Mucosa of rectum (tissue), 2 donors: ENCODE results near the gene EEFSEC.
A peak's percentile ranks its signal among the peaks of the same experiment; 100 is the strongest.

Source experiments
- H3K27ac ChIP-seq, 2 donors: one replicate each; pipeline ENCODE4 v1.7.0; 2013; ENCODE audit warnings: inconsistent platforms in 2 of 2, low read depth in 2 of 2, low read length in 2 of 2
- H3K27me3 ChIP-seq, 2 donors: one replicate each; pipeline ENCODE4 v1.7.0; 2013; ENCODE audit warnings: low read length in 2 of 2; ENCODE audit not compliant: control insufficient read depth in 2 of 2, insufficient read depth in 2 of 2
- H3K36me3 ChIP-seq, 2 donors: one replicate each; pipeline ENCODE4 v1.7.0; 2013; ENCODE audit warnings: low read length in 2 of 2; ENCODE audit not compliant: control insufficient read depth in 2 of 2, insufficient read depth in 2 of 2
- H3K4me1 ChIP-seq, 2 donors: one replicate each; pipeline ENCODE4 v1.7.0; 2013; ENCODE audit warnings: low read length in 2 of 2, mild to moderate bottlenecking in 1 of 2; ENCODE audit not compliant: control insufficient read depth in 2 of 2, insufficient read depth in 2 of 2
- H3K4me3 ChIP-seq, 2 donors: one replicate each; pipeline ENCODE4 v1.7.0; 2013; ENCODE audit warnings: low read length in 2 of 2
- H3K9ac ChIP-seq, 2 donors: one replicate each; pipeline ENCODE4 v1.7.0; 2013; ENCODE audit warnings: low read length in 2 of 2, low read depth in 1 of 2, mild to moderate bottlenecking in 1 of 2
- H3K9me3 ChIP-seq, 2 donors: one replicate each; pipeline ENCODE4 v1.7.0; 2013; ENCODE audit warnings: low read length in 2 of 2; ENCODE audit not compliant: control insufficient read depth in 2 of 2
- donor health status: healthy.
- donor health status: Normal muscosa, but diverticular disease.

Gene EEFSEC

DNA sequence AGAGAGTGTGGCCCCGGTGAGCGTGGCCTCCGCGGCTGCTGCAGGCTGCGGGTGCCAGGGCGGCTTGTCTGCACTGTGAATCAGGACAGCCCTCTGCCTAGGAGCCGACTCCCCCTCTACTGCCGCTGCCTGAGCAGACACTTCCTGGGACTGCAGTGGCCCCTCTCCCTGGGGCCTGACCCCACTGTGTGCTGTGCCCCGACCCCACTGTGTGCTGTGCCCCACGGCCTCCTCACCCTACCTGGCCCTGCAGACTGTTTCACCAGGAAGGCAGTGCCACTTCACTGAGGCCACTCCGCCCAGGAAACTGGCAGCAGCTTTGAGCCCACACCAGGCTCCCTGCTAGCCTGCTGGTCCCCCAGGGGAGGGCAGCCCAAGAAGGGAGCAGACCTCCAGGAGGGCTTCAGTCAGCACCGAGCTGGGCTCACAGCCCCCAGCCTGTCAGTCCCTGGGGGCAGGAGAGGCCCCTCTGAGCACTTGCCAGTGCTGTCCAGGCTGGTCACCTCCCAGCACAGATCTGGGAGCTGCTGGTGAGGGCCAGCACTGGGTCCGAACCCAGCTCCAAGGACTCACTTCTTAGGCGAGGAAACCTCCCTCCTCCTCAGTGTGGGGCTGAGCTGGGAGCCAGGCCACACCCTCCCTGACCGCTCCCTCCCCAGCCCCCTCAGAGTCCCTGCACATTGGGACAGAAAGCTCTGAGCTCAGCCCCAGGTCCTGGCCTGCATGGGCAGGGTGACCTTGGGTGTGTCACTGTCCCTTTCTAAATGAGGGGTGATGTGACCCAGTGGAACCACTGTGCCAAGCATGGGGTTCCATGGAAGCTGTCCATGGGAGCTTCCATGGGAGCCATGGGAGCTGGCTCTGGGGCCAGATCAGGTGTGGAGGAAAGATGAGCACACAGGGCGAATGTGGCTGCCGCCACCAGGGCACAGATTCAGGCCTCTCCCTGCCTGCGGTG, 256.6 kb downstream of the EEFSEC start:
- H3K9ac ChIP-seq: no peak overlapping the region
- no peaks in the 10 kb centered on the region for H3K36me3 ChIP-seq
- no peak overlapping the region for H3K4me3 ChIP-seq
- no peaks in the 10 kb centered on the region for H3K27me3 ChIP-seq
- H3K27ac ChIP-seq: no peak overlapping the region
- H3K9me3 ChIP-seq: no peaks in the 10 kb centered on the region
- H3K4me1 ChIP-seq: no peaks in the 10 kb centered on the region

DNA sequence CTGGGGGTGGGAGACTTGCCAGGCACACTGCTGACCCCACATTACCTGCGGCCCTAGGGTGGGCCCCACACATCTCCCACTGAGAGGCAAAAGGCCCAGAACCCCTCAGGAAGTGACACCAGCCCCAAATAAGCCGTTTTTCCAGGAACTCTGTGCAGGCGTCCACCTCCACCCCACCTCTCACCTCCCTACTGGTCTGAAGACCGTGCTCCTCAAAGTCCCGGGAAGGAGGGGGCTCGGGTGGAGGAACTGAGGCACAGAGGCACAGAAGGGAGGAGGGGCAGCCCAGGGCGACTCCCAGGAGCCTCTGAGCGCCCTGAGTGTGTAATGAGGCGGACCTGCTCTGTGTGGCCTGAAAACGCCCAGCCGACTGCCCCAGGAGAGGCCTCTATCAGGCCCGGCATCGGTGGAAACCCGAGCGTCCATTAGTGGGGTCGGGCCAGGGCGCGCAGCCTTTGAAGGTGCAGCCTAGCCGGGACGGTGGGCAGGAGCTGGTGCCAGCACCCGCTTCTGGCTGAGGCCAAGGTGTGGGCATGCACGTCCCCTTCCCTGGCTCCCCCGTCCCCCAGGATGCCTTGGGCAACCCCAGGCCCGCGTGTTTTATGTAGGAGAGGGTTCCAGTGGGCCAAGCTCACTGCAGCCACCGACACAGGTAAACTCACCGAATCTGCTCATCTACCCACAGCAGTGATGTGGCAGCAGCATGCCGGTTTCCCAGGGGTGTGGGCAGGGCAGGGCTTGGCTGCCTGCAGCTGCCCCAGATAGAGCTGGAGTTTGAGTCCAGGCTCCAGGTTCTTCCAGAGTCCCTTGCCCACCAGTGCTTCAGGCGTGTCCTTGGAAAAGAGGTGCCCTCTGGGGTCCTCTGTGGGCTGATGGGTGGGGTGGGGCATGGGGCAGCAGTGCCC, 257.6 kb downstream of the EEFSEC start:
- Histone ChIP-seq H3K27me3 (no peaks in the 10 kb centered on the region), H3K36me3 (no peaks in the 10 kb centered on the region), H3K4me1 (no peaks in the 10 kb centered on the region), H3K9ac (no peak overlapping the region), H3K9me3 (no peaks in the 10 kb centered on the region), H3K27ac (no peak overlapping the region), H3K4me3 (no peak overlapping the region)

DNA sequence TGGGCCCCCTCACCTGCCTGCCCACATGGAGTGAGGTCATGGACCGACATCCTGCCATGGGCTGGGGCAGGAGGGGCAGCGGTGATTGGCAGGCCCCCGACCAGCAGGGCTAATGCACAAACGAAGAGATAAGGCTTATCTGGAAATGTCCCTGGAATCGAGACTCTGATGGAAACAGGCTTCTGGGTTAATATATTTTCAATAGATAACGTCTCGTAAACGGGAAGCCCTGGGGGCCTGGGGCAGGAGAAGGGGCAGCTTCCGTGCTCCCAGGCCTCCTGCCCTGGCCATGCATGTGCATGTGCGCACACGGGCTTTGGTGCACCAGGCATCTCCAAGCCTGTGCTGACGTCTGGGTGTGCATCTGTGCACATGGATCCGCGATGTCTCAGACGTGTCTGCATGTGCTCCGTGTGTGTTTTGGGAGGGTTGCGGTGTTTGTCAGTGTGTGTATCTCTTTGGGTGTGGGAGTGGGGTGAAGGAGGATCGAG, 258.3 kb downstream of the EEFSEC start:
- H3K27me3 ChIP-seq: no peaks in the 10 kb centered on the region
- H3K4me3 ChIP-seq: no peak overlapping the region
- no peaks in the 10 kb centered on the region for H3K36me3 ChIP-seq
- H3K4me1 ChIP-seq: no peaks in the 10 kb centered on the region
- no peak overlapping the region for H3K27ac ChIP-seq
- H3K9me3 ChIP-seq: no peaks in the 10 kb centered on the region
- H3K9ac ChIP-seq: no peak overlapping the region

DNA sequence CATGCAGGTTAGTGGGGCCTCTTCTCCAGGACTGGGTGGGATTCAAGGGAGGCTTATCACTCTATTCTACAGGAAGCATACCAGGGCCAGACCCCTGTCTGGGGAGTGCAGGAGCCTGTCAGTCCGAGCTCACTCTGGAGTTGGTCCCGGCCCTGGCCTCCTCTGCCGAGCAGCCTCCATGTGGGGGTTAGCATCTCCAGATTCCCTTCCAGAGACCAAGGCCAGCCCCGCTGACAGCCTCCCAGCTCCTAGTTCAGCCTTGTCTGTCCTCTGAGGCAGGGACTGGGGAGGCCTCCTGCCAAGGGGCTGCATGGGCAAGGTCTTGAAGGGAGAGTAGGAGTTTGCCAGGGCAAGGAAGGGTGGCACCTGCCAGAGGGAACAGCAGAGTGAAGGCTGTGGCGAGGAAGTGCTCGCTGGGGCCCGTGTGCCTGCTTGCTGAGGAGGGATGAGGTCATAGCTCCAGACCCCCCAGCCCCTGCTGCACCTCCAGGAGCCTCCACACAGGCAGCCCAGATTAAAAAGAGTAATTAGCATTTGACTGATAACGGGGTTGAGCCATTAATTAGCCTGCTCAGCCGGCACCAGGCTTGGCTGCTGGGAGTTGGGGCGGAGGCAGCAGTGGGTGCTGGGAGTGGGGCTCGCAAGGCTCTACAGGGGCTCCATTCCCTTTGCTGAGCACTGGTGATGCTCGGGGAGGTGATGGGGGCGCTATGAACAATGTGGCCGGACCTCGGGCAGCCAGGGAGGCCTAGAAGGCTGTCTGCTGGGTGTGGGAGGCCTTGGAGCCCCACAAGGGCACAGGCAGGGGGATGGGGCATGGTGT, 259.1 kb downstream of the EEFSEC start:
- H3K36me3 ChIP-seq: no peaks in the 10 kb centered on the region
- H3K4me3 ChIP-seq: no peak overlapping the region
- no peaks in the 10 kb centered on the region for H3K9me3 ChIP-seq
- H3K27ac ChIP-seq: no peak overlapping the region
- no peak overlapping the region for H3K9ac ChIP-seq
- H3K4me1 ChIP-seq: no peaks in the 10 kb centered on the region
- no peaks in the 10 kb centered on the region for H3K27me3 ChIP-seq

DNA sequence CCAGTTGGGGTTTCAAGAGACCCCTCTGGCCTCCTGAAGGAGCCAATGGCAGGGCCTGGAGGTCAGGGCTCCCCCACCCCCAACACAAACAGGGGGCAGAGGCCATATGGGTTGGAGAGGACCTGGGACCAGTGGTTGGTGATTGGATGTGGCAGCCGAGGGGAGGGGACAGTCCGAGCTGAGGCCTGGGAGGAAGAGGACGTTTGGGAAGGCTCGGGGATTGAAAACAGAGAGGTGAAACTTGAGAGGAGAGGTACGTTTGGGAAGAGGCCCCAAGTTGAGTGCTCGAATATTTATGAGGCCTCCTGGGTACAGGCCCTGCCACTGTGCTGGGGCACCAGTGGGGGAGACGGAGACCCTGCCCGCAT, 259.7 kb downstream of the EEFSEC start:
- no peaks in the 10 kb centered on the region for H3K4me1 ChIP-seq
- no peaks in the 10 kb centered on the region for H3K27me3 ChIP-seq
- H3K36me3 ChIP-seq: no peaks in the 10 kb centered on the region
- no peaks in the 10 kb centered on the region for H3K9me3 ChIP-seq
- H3K4me3 ChIP-seq: no peak overlapping the region
- no peak overlapping the region for H3K27ac ChIP-seq
- H3K9ac ChIP-seq: no peak overlapping the region

DNA sequence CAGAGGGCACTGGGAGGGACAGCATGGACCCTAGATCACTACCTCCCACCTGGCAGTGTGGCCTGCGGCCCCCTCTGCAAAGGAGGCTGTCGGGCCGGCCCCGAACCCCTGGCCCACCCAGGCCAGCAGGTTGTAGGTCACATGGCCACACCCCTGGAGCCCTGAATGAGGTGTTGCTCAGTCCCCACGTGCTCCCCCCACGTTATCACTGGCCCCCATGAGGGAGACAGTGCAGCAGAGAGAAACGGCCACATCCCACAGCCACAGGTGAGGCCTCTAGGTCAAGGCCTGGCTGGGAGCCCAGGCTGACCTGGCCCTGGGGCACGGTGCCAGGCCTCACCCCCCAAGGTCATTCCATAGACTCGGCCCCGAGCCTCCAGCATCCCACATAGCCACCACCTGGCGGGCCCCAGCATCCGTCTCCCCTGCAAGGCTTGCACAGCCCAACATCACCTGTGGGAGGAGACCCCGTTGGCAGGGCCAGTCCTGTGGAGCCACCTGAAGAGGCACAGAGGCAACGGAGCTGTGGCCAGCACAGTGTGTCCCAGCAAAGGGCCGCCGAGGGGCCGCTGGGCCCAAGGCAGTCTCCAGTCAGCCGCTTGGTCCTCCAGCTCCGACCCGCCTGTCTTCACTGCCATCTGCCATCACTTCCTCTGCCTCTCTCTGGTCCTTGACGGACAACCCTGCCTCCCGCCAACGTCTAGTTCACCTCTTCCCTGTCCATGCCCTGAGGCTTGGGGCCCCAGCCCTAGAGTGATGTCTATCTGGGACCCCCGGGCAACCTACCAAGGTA, 260.3 kb downstream of the EEFSEC start:
- Histone ChIP-seq H3K36me3 (no peaks in the 10 kb centered on the region), H3K4me1 (no peaks in the 10 kb centered on the region), H3K4me3 (no peak overlapping the region), H3K9me3 (no peaks in the 10 kb centered on the region), H3K27me3 (no peaks in the 10 kb centered on the region), H3K27ac (no peak overlapping the region), H3K9ac (no peak overlapping the region)

DNA sequence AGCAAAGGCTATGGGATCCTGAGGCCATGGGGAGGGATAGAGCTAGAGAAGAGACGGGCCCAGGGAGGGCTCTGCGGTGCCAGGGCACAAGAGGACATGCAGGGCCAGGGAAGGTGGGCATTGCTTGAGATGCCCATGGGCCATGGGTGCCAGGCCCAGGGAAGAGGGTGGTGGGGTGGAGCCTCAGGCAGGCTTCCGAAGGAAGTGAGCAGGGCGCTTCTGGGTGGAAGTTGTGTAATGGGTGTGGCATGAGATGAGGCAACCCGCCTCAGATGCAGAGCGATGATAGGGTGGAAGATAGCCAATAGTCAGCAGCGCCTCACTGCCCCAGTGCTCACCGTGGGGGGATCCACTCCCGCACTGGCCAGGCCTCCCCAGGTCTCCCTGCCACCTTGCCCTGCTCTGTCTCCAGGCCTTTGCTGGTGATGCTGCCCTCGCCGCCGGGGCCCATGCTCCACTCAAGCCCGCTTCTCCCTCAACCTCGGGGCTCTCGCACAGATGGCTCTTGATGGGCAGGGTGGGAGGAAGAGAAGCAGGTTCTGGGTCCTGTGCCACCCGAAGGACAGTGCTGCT, 262.0 kb downstream of the EEFSEC start:
- Histone ChIP-seq H3K27ac (no peak overlapping the region), H3K27me3 (no peaks in the 10 kb centered on the region), H3K4me1 (no peaks in the 10 kb centered on the region), H3K4me3 (no peak overlapping the region), H3K9me3 (no peaks in the 10 kb centered on the region), H3K9ac (no peak overlapping the region), H3K36me3 (no peaks in the 10 kb centered on the region)

DNA sequence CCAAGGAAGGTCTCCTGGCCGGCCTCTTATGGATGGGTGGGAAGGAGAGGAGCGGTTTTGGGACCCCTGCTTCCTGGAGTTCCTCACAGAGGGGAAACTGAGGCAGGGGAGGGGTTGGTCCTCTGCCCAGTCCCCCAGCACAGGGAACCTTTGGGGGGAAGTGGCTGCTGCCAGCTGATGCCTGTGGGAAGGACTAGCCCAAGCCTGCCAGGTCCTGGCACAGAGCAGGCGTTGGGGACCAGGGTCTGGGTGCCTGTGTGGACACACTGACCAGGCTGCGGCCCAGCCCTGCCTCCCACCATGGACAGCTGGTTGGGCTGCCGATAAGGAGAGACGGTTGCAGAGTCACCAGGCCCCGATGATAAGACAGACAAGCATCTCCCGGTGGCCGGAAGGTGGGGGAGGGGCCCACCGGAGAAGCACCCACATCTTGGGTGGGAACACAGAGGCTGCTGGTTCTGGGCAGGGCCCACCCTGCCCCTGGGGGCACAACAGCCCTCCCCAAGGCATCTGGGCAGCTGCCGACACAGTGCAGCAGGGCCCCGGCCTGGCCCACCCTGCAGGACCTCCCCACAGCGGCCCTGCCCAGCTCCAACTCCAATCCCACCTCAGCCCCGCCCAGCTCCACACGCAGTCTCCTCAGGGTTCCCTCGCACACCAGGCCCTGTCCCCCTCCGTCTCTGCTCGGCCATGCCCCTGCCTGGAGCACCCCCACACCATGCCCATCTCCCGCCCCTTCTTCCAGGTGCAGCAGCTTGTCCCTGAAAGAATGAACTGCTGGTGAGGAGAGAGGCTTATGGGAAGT, 262.7 kb downstream of the EEFSEC start:
- Histone ChIP-seq H3K4me1 (no peaks in the 10 kb centered on the region), H3K27ac (peak overlapping the region in 1 of 2 donors; percentile 23), H3K36me3 (no peaks in the 10 kb centered on the region), H3K9ac (no peak overlapping the region), H3K4me3 (no peak overlapping the region), H3K9me3 (no peaks in the 10 kb centered on the region), H3K27me3 (no peaks in the 10 kb centered on the region)
